Neural crest cell (in vitro differentiated cells): Measurements from ENCODE around the gene OR9G4. TPM values are rescaled to one million over a fixed set of nuclear protein-coding genes. Genes with fewer than 3 reads are reported as not detected.

Source experiments
- DNase-seq: peaks from one replicate; pipeline ENCODE4 v3.0.0; 2021; ENCODE audit warnings: low read depth, mixed read lengths, low spot score
- H3K27ac Mint-ChIP-seq: one replicate; pipeline ENCODE4 v1.8.0; 2021; ENCODE audit warnings: mild to moderate bottlenecking, mixed read lengths; ENCODE audit not compliant: unreplicated experiment
- H3K27me3 Mint-ChIP-seq: 2 replicates; pipeline ENCODE4 v1.8.0; 2021; ENCODE audit warnings: low read depth, mild to moderate bottlenecking, mixed read lengths
- H3K36me3 Mint-ChIP-seq: 2 replicates; pipeline ENCODE4 v1.8.0; 2021; ENCODE audit warnings: low read depth, mild to moderate bottlenecking, mixed read lengths
- H3K4me1 Mint-ChIP-seq: 2 replicates; pipeline ENCODE4 v1.8.0; 2021; ENCODE audit warnings: mixed read lengths
- H3K4me3 Mint-ChIP-seq: one replicate; pipeline ENCODE4 v1.8.0; 2021; ENCODE audit warnings: mild to moderate bottlenecking, mixed read lengths
- H3K9me3 Mint-ChIP-seq: 2 replicates; pipeline ENCODE4 v1.8.0; 2021; ENCODE audit warnings: mixed read lengths
- total RNA-seq: library from RNA; stranded (reverse); gene quantifications from 2 replicates; pipeline ENCODE4 v1.2.1, GENCODE V29; 2021
- TF ChIP-seq, protein P1 (sequence below): fragments of 200-600 bp; sonication (generic); conservative IDR thresholded peaks from 2 replicates; pipeline ENCODE4 v1.5.0; 2021; ENCODE audit warnings: antibody characterized with exemption, mild to moderate bottlenecking

OR9G4 gene
- total RNA-seq, 1 donor from 2014 or later, result not detected

GRCh38 chr11:56714206-56714605 is 34.3 kb downstream of the OR9G4 start:
- Mint-ChIP-seq H3K27me3 (no peaks in the 10 kb centered on the region), H3K4me3 (no peak overlapping the region), H3K4me1 (no peaks in the 10 kb centered on the region), H3K27ac (no peak overlapping the region), H3K9me3 (peaks cover 3% of the 10 kb centered on the region), H3K36me3 (no peaks in the 10 kb centered on the region)
- TF ChIP-seq, protein P1, sequence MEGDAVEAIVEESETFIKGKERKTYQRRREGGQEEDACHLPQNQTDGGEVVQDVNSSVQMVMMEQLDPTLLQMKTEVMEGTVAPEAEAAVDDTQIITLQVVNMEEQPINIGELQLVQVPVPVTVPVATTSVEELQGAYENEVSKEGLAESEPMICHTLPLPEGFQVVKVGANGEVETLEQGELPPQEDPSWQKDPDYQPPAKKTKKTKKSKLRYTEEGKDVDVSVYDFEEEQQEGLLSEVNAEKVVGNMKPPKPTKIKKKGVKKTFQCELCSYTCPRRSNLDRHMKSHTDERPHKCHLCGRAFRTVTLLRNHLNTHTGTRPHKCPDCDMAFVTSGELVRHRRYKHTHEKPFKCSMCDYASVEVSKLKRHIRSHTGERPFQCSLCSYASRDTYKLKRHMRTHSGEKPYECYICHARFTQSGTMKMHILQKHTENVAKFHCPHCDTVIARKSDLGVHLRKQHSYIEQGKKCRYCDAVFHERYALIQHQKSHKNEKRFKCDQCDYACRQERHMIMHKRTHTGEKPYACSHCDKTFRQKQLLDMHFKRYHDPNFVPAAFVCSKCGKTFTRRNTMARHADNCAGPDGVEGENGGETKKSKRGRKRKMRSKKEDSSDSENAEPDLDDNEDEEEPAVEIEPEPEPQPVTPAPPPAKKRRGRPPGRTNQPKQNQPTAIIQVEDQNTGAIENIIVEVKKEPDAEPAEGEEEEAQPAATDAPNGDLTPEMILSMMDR, result no peak
- no peak for DNase-seq

GRCh38 chr11:56706486-56706885 is 42.0 kb downstream of the OR9G4 start:
- no peaks in the 10 kb centered on the region for H3K36me3 Mint-ChIP-seq
- H3K4me1 Mint-ChIP-seq, result no peaks in the 10 kb centered on the region
- H3K27ac Mint-ChIP-seq, result no peak overlapping the region
- DNase-seq, result no peak
- H3K9me3 Mint-ChIP-seq, result peaks cover 7% of the 10 kb centered on the region
- no peak overlapping the region for H3K4me3 Mint-ChIP-seq
- H3K27me3 Mint-ChIP-seq, result no peaks in the 10 kb centered on the region
- TF ChIP-seq, protein P1, result no peak

GRCh38 chr11:56705784-56706396 is 42.6 kb downstream of the OR9G4 start:
- TF ChIP-seq, protein P1, result no peak
- no peaks in the 10 kb centered on the region for H3K4me1 Mint-ChIP-seq
- no peaks in the 10 kb centered on the region for H3K27me3 Mint-ChIP-seq
- H3K9me3 Mint-ChIP-seq, result peaks cover 3% of the 10 kb centered on the region
- H3K36me3 Mint-ChIP-seq, result no peaks in the 10 kb centered on the region
- no peak overlapping the region for H3K4me3 Mint-ChIP-seq
- peak overlapping the region; percentile 72 for H3K27ac Mint-ChIP-seq
- DNase-seq, result no peak

DNA sequence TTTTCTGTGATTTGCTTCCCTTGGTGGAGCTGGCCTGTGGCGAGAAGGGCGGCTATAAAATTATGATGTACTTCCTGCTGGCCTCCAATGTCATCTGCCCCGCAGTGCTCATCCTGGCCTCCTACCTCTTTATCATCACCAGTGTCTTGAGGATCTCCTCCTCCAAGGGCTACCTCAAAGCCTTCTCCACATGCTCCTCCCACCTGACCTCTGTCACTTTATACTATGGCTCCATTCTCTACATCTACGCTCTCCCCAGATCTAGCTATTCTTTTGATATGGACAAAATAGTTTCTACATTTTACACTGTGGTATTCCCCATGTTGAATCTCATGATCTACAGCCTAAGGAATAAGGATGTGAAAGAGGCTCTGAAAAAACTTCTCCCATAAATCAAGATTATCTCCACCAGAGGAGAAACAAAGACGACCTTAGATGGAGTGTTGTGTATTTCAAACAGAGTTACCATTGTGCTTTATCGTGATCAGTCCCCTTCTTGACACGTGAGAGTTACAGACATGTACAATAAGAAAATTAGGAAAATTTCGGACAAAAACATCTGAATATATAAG is 47.5 kb downstream of the OR9G4 start:
- no peaks in the 10 kb centered on the region for H3K36me3 Mint-ChIP-seq
- no peak overlapping the region for H3K4me3 Mint-ChIP-seq
- no peaks in the 10 kb centered on the region for H3K27me3 Mint-ChIP-seq
- no peaks in the 10 kb centered on the region for H3K4me1 Mint-ChIP-seq
- H3K9me3 Mint-ChIP-seq, result peaks cover 3% of the 10 kb centered on the region
- TF ChIP-seq, protein P1, result no peak
- H3K27ac Mint-ChIP-seq, result no peak overlapping the region
- no peak for DNase-seq

DNA sequence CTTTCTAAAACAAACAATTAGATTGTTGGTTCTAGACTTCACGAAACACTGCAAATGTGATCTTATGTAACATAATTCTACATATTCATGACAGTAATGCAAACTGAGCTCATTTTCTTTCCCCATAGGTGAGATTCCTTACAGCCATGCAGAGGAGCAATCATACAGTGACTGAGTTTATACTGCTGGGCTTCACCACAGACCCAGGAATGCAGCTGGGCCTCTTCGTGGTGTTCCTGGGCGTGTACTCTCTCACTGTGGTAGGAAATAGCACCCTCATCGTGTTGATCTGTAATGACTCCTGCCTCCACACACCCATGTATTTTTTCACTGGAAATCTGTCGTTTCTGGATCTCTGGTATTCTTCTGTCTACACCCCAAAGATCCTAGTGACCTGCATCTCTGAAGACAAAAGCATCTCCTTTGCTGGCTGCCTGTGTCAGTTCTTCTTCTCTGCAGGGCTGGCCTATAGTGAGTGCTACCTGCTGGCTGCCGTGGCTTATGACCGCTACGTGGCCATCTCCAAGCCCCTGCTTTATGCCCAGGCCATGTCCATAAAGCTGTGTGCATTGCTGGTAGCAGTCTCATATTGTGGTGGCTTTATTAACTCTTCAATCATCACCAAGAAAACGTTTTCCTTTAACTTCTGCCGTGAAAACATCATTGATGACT is 48.1 kb downstream of the OR9G4 start:
- no peaks in the 10 kb centered on the region for H3K4me1 Mint-ChIP-seq
- H3K27me3 Mint-ChIP-seq, result no peaks in the 10 kb centered on the region
- no peak overlapping the region for H3K4me3 Mint-ChIP-seq
- no peak for DNase-seq
- no peak overlapping the region for H3K27ac Mint-ChIP-seq
- no peaks in the 10 kb centered on the region for H3K36me3 Mint-ChIP-seq
- TF ChIP-seq, protein P1, result no peak
- no peaks in the 10 kb centered on the region for H3K9me3 Mint-ChIP-seq
